ENCODE measurements around the gene STAT6. TPM values are rescaled to one million over a fixed set of nuclear protein-coding genes. Genes with fewer than 3 reads are reported as not detected.
A peak's percentile ranks its signal among the peaks of the same experiment; 100 is the strongest.

Gene STAT6
- total and polyA plus RNA-seq, 11 donors: 31.6 to 87.7 (median 38.4) TPM

GRCh38 chr12:57087010-57087690, 24.0 kb downstream of the STAT6 start:
- 0 to 1% (median 1%) methylated on average over 17 to 52 of the region's 52 CpGs for WGBS, 4 donors
- peak; percentile 52 to 75 (median 64) for ATAC-seq
- Histone ChIP-seq H3K4me3 (peak overlapping the region; percentile 52 to 97 (median 80)), H3K4me1 (peaks cover 0 to 56% (median 35%) of the 10 kb centered on the region in 12 donors), H3K9me3 (no peaks in the 10 kb centered on the region), H3K27ac (peak overlapping the region; percentile 93 to 100 (median 99)), H3K36me3 (peaks cover 0 to 18% (median 11%) of the 10 kb centered on the region in 9 donors), H3K27me3 (no peaks in the 10 kb centered on the region)
- intact Hi-C loops (cut with DNase I): loop anchor here in 1 of 10 donors (2.0 kb wide), 1 partner anchor 24 kb away; the partner anchor contains the start of gene STAT6
- TF ChIP-seq CTCF (IDR thresholded peaks at IDR 0.05) (peak in 1 of 12 donors; percentile 5), POLR2A (IDR thresholded peaks at IDR 0.05) (peak in 1 of 2 donors; percentile 63)
- DNase-seq: peak; percentile 93 to 96 (median 93)

- ATAC-seq (peak in 3 of 4 donors; percentile 5 to 40 (median 14)), DNase-seq (peak; percentile 77 to 83 (median 82))
- Histone ChIP-seq H3K4me3 (peak overlapping the region; percentile 52 to 97 (median 80)), H3K27ac (peak overlapping the region; percentile 93 to 100 (median 99)), H3K36me3 (peaks cover 0 to 12% (median 5%) of the 10 kb centered on the region in 9 donors), H3K27me3 (no peaks in the 10 kb centered on the region), H3K9me3 (no peaks in the 10 kb centered on the region), H3K4me1 (peaks cover 0 to 50% (median 31%) of the 10 kb centered on the region in 12 donors)
- intact Hi-C loops (cut with DNase I): loop anchor here in 1 of 10 donors (2.0 kb wide), 1 partner anchor 24 kb away; the partner anchor contains the start of gene STAT6
- 2 to 3% (median 2%) methylated on average over 14 of the region's 14 CpGs for WGBS, 4 donors
- TF ChIP-seq CTCF (IDR thresholded peaks at IDR 0.05): peak in 6 of 12 donors; percentile 22 to 57 (median 49)
- TF ChIP-seq POLR2A (IDR thresholded peaks at IDR 0.05): no peak
These were observed 24.6 kb downstream of the STAT6 start for GRCh38 chr12:57086493-57087009.

- no peak for ATAC-seq
- peak in 3 of 5 donors; percentile 43 to 54 (median 47) for DNase-seq
- H3K27me3 ChIP-seq: no peaks in the 10 kb centered on the region
- WGBS, 4 donors: 20 to 31% (median 28%) methylated on average over 12 of the region's 12 CpGs
- H3K9me3 ChIP-seq: no peaks in the 10 kb centered on the region
- TF ChIP-seq POLR2A (IDR thresholded peaks at IDR 0.05) (no peak), CTCF (IDR thresholded peaks at IDR 0.05) (no peak)
- peak overlapping the region in 9 of 12 donors; percentile 71 to 97 (median 81) for H3K4me3 ChIP-seq
- intact Hi-C loops (cut with DNase I): loop anchor here in 1 of 10 donors (2.0 kb wide), 1 partner anchor 25 kb away; the partner anchor contains the start of gene STAT6
- H3K4me1 ChIP-seq: peaks cover 0 to 45% (median 26%) of the 10 kb centered on the region in 12 donors
- H3K36me3 ChIP-seq: peaks cover 0 to 7% (median 0%) of the 10 kb centered on the region in 9 donors
- peak overlapping the region; percentile 93 to 100 (median 99) for H3K27ac ChIP-seq
These were observed 25.1 kb downstream of the STAT6 start for GRCh38 chr12:57085999-57086492.

- ATAC-seq (no peak), DNase-seq (no peak)
- 89 to 100% (median 94%) methylated on average over 1 of the region's 1 CpG for WGBS, 4 donors
- H3K27ac ChIP-seq: no peak overlapping the region
- H3K4me1 ChIP-seq: peaks cover 0 to 22% (median 13%) of the 10 kb centered on the region in 12 donors
- TF ChIP-seq CTCF (IDR thresholded peaks at IDR 0.05) (no peak), POLR2A (IDR thresholded peaks at IDR 0.05) (no peak)
- H3K27me3 ChIP-seq: no peaks in the 10 kb centered on the region
- H3K9me3 ChIP-seq: no peaks in the 10 kb centered on the region
- no peak overlapping the region for H3K4me3 ChIP-seq
- intact Hi-C loops (cut with DNase I): no loop called here
- peaks cover 0 to 6% (median 0%) of the 10 kb centered on the region in 9 donors for H3K36me3 ChIP-seq
These were observed 30.3 kb downstream of the STAT6 start for GRCh38 chr12:57080855-57081254.

Measured in heart left ventricle (tissue), 16 donors.